RPMI7951 (cell line): ENCODE data around the gene NCAN. TPM values are rescaled to one million over a fixed set of nuclear protein-coding genes. Genes with fewer than 3 reads are reported as not detected.
A peak's percentile ranks its signal among the peaks of the same experiment; 100 is the strongest.
"Not testable (repeated sequence)": the region's sequence is repeated elsewhere in the genome, so short reads cannot be mapped to it uniquely, and the experiment has no call there.

Experiments
- DNase-seq: peaks from one replicate; pipeline ENCODE4 v3.0.0-alpha.2; 2012; ENCODE audit warnings: low read depth
- total RNA-seq: library from RNA; depleted of rRNA; stranded (reverse); fragments of >200 nt; shearing (Covaris generic); gene quantifications from 2 replicates; pipeline ENCODE4 v1.2.3, GENCODE V29; 2014; rRNA removed

NCAN gene
- total RNA-seq = 0.12 TPM in 1 of 2 replicates, not detected in the other

- no peak for DNase-seq
Measured at GRCh38 chr19:19211499-19212420, at the start of gene NCAN. NCAN (plus strand) TSS chr19:19211958; CDS start chr19:19216954, 4,996 bp downstream.

DNA sequence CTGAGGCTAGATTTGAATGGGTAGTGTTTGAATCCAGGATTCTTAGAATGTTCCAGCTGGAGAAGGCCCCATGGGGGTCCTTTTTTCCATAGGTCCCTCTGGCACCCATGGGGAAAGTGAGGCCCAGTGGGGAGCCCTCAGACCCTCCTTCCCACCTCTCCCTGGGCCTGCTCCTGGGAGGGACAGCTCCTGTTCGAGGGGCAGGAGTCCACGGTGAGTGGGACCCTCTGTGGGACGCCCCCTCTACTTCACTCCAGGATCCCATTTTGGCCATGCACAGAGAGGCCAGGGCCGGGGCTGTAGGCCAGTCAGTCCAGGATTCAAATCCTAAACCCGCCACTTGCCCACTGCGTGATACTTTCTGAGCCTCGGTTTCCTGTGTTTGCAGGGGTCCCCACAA lies 49.3 kb upstream of the NCAN start:
- DNase-seq = no peak

- no peak for DNase-seq
Measured at GRCh38 chr19:19165396-19165795, 46.4 kb upstream of the NCAN start.

DNA sequence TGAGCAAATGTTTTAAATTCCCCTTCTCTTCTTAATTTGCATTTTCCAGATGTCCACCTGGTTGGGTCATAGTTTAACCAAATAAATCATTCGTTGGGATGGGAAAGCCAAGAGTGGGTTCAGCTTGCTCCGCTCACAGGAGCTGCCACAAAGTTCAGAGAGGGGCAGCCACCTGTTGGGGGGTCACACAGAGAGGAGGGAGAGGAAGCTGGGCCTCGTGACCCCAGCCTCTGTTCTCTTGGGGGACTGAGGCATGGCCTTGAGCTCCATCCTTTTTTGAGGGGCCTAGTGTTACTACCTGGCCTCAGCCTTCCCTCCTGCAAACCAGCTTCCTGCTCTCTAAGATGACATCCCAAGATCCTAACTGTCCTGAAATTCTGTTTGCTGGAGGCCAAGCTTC lies 44.1 kb upstream of the NCAN start:
- no peak for DNase-seq

- no peak for DNase-seq
Measured at GRCh38 chr19:19169236-19170052, 42.3 kb upstream of the NCAN start.

DNA sequence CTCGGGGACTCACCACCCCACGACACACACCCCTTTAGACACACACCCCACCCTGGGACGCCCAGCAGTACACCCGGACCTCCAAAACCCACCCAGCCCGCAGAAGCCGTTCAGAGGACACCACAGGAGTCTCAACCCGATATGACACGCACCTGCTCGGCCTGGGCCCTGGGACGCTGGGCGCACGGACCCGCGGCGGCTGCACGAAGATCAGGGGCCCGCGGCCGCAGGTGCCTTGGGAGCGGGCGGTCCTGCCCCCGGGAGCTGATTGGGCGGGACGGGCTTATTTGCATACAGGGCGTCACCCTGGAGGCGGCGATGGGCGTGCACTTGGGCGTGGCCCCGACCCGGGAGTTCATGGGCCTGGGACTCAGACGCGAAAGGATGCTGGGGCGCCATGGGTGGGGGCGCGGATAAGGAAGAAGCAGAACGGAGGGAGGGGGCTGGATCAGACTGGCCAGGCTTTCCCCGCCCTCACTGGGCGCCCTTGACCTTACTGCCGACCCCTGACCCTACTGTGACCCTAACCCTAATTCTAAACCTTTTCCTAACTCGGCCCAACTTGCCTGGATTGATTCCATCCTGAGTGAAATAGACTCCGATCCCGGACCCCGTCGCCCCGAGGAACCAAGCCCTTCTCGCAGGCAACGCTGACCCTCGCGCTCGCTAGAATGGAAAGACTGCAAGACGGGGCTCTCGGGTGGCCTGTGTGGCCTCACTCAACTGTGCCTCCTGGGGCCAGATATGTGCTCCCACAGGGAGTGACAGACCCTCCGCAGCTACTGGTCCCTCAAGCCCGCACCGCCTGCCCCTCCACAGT lies 41.5 kb upstream of the NCAN start, which contains the start of gene MEF2B:
MEF2B (minus strand) TSS at position 211 of the 820 bp plus-strand sequence. CDS start 19,528 bp downstream, outside the sequence.
- peak; percentile 47 for DNase-seq

GRCh38 chr19:19170873-19171672 lies 40.7 kb upstream of the NCAN start:
- no peak for DNase-seq

DNA sequence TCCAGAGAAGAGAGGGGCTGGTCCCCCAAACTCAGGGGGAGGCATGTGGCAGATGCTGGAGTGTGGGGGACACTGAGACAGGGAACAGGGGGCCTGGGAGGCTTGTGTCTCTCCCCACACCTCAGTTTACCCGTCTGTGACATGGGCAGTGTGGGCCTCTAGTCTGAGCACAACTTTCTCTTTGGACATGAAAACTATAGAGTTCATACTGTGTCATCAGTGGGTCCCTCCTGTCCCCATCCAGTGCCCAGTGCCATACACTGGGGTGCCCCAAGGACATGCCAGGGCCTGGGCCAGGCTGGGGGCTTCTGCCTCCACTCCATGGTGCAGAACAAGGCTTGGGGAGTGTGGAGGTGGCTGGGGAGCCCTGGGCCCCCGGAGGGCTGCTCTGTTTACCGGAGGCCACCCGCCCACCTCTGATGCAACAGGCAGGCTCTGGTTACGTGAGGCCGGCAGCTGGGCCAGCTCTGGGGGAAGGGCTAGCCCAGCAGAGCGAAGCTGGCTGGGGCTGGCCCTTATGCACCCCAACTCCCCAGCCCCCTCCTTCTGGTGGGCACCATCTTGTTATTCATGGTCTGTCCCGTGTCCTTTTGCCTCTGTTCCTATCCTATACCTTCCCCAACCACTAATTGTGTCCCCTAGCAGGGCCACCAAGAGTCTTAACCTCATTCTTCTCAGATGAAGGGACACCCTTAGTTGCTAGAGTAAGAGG lies 39.8 kb upstream of the NCAN start:
- no peak for DNase-seq

DNA sequence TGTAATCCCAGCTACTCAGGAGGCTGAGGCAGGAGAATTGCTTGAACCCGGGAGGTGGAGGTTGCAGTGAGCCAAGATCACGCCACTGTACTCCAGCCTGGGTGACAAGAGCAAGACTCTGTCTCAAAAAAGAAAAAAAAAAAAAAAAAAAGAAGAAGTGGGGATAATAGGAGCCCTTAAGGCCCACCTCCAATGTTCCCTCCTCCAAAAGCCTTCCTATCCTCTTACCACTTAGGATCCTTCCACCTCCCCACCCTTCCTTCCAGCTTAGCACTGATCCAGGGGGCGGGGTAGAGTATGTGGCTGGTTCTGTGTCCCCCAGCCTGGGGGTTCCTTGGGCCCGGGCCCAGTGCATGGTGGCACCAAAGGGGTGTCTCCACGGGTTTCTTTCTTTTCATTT lies 38.5 kb upstream of the NCAN start:
- not testable (repeated sequence) for DNase-seq

DNA sequence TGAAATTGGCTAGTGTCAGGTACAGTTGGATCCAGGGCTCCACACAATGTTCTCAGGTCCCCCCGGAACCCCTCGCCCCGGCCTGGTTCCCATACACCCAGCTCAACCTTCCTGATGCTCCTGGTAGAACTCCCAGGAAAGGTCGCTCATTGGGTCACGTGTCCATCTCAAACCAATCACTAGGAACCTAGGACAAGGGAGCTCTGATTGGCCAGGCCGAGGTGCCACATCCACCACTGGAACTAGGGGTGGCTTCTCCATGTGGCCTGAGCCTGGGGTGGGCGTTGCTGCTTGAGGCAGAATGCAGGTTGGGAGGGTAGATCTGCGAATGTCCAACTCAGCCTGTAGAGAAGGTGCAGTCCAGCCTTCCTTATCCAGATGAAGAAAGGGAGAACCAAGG lies 34.8 kb upstream of the NCAN start:
- no peak for DNase-seq

DNA sequence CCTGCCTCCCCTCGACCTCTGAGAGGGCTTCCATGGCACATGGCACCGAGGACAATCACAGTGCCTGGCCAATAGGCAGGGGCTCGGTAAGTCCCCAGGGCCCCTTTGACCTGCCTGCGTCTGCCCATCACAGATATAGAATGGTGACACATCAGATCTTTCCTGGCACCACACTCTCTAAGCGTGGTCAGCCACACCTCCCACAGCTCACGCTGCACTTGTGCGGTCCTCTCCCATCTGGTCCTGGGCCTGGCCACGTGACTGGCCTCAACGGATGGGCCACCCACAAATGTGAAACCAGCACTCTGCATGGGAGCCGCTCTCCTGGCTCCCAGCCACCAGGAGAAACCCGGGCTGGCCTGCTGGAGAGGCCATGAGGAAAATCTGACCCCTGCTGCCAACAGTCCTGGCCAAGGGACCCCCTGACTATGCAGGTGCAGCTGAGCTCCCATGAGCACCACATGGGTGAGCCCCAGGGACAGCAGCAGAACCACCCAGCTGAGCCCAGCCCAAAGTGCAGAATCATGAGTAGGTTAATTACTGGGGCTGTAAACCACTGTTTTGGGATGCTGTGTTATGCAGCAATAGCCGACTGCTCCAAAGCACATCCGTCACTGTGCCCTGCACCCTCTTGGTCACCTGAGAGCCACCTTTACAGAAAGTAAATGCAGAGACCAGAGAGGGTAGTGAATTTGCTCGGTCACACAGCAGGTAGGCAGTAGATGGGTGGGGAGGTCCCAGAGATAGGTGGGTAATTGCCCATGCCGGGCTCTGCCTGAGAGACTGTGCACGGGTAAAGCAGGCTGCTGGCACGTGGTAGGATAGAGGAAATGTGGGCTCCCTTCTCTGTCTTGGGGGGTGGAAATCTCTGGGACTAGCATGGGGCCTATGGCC lies 32.0 kb upstream of the NCAN start:
- peak; percentile 53 for DNase-seq

- no peak for DNase-seq
Measured at GRCh38 chr19:19181488-19181998, 30.2 kb upstream of the NCAN start.

DNA sequence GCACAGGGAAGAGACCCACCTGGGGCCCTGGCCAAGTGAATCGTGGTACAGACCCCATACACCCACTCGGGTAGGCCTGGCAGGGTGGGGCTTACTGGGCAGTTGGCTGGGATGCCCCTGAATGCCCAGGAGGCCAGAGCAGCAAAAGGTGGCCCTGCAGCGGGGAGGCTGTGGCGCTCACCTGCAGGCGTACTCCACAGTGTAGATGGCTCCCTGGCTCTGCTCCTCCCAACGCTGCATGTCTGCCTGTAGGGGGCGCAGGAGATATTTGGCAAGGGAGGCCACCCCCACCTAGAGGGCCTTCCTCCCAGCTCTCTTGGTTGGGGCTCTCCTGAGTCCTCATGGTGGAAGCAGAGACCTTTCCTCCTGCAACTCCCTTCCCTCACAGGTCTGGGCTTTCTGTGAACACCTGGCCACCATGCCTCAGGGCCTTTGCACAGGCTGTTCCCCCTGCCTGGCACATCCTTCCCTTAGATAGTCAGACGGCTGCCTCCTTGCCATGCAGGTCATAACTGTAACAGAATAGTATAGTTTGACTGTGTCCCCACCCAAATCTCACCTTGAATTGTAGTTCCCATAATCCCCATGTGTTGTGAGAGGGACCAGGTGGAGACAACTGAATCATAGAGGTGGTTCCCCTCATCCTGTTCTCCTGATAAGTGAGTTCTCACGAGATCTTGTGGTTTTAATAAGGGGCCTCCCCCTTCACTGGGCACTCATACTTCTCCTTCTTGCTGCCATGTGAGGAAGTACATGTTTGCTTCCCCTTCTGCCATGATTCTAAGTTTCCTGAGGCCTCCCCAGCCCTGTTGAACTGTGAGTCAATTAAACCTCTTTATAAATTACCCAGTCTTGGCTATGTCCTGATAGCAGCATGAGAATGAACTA lies 25.7 kb upstream of the NCAN start:
- DNase-seq = peak; percentile 28

DNA sequence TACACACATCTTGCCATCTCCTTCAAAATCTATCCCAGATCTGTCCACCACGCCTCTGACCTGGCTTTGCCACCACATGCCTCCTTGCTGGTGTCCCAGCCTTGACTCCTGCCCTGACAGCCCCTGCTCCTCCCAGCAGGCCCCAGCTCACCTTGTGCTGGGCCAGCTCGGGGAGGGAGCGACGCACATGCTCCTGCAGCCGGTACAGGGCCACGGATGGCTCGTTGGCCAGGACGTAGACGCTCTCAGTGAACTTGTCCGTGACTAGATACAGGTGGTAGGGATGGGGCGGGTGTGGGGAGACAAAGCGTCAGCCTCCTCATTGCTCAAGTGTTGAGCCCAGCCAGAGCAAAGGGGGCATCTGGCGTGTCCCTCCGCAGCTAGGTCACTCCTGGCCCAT lies 25.0 kb upstream of the NCAN start:
- no peak for DNase-seq

- no peak for DNase-seq
Measured at GRCh38 chr19:19191768-19192077, 20.0 kb upstream of the NCAN start.

- peak; percentile 99 for DNase-seq
Measured at GRCh38 chr19:19192078-19192882, 19.5 kb upstream of the NCAN start, which contains the start of the genes BORCS8 and RFXANK. BORCS8 (minus strand) TSS chr19:19192152; CDS start chr19:19192117, 35 bp downstream. RFXANK (plus strand) TSS chr19:19192258; CDS start chr19:19193947, 1,689 bp downstream.

DNA sequence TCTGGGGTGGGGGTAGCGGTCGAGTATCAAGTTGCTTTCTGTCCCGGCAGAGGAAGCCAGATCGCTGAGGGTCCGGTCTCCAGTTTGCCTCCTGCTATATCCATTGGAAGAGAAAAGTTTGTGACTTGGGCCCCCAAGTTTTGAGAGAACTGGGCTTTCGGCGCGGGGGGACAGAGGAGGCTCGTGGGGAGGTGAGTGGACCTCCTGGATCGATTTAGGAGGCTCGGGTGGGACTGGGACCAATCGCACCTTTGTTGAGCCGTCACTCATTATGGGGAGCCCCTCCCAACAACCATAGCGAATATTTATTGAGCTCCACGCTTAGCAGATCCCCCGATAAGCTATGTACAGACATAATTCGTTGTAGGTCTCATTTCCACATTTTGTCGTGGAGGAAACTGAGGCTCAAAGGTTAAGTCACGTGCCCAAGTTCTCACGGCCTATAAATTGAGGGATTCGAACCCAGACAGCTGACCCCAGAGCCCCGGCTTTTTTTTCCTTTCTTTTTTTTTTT lies 18.8 kb upstream of the NCAN start:
- no peak for DNase-seq
